ENCODE results near the gene SMIM38.

SMIM38 gene

GRCh38 chr11:69189059-69189458 lies 33.3 kb downstream of the SMIM38 start:
- DNase-seq: no peak

- DNase-seq: no peak
Measured at GRCh38 chr11:69190796-69191536, 35.2 kb downstream of the SMIM38 start.

GRCh38 chr11:69192301-69192721 lies 36.6 kb downstream of the SMIM38 start:
- no peak for DNase-seq

GRCh38 chr11:69193151-69193550 lies 37.4 kb downstream of the SMIM38 start:
- DNase-seq: no peak

GRCh38 chr11:69193629-69194028 lies 37.9 kb downstream of the SMIM38 start:
- DNase-seq: no peak

GRCh38 chr11:69194396-69194795 lies 38.7 kb downstream of the SMIM38 start:
- no peak for DNase-seq

GRCh38 chr11:69194956-69195355 lies 39.2 kb downstream of the SMIM38 start:
- DNase-seq: no peak

- DNase-seq: no peak
Measured at GRCh38 chr11:69195824-69196782, 40.4 kb downstream of the SMIM38 start.

GRCh38 chr11:69196783-69197169 lies 41.0 kb downstream of the SMIM38 start:
- no peak for DNase-seq

- DNase-seq: no peak
Measured at GRCh38 chr11:69198891-69199582, 43.3 kb downstream of the SMIM38 start.

GRCh38 chr11:69199583-69200315 lies 44.0 kb downstream of the SMIM38 start:
- no peak for DNase-seq

- DNase-seq: no peak
Measured at GRCh38 chr11:69200331-69201065, 44.8 kb downstream of the SMIM38 start.

- no peak for DNase-seq
Measured at GRCh38 chr11:69201066-69201365, 45.3 kb downstream of the SMIM38 start.

GRCh38 chr11:69201764-69202370 lies 46.1 kb downstream of the SMIM38 start:
- no peak for DNase-seq

GRCh38 chr11:69202511-69203221 lies 46.9 kb downstream of the SMIM38 start:
- no peak for DNase-seq

GRCh38 chr11:69203381-69203780 lies 47.6 kb downstream of the SMIM38 start:
- DNase-seq: no peak

GRCh38 chr11:69203901-69204245 lies 48.1 kb downstream of the SMIM38 start:
- no peak for DNase-seq

- DNase-seq: no peak
Measured at GRCh38 chr11:69204246-69204940, 48.7 kb downstream of the SMIM38 start.

- DNase-seq: no peak
Measured at GRCh38 chr11:69204941-69205742, 49.4 kb downstream of the SMIM38 start.

All from NCI-H2081 (cell line).